ENCODE data around the gene GLRX.

DNA sequence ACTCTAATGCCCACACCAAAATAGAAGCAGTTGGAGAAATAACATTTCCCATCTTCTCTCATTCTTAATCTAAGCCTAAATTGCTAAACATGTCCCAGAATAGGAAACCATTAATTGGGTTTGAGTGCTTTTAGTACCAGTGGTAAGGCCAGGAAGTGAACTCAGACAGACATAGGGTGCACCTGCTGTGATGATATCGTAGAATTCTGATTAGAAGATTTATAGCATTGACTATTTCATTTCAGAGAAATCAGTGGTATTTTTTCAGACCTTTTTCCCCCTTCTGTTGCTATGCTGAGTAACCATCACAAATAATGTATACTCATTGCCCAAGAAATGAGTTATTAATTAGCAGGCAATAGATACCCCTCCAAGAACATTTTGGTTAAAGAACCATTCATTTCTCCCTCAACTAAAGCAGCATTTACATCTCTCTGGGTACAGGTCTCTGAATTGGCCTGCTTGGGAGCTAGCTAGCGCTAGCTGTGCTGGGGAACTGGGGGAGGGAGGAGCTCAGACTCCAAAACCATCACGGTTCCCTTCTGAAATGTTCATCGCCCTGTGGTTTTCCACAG is 7.3 kb downstream of the GLRX start:
- TF ChIP-seq, protein P1, sequence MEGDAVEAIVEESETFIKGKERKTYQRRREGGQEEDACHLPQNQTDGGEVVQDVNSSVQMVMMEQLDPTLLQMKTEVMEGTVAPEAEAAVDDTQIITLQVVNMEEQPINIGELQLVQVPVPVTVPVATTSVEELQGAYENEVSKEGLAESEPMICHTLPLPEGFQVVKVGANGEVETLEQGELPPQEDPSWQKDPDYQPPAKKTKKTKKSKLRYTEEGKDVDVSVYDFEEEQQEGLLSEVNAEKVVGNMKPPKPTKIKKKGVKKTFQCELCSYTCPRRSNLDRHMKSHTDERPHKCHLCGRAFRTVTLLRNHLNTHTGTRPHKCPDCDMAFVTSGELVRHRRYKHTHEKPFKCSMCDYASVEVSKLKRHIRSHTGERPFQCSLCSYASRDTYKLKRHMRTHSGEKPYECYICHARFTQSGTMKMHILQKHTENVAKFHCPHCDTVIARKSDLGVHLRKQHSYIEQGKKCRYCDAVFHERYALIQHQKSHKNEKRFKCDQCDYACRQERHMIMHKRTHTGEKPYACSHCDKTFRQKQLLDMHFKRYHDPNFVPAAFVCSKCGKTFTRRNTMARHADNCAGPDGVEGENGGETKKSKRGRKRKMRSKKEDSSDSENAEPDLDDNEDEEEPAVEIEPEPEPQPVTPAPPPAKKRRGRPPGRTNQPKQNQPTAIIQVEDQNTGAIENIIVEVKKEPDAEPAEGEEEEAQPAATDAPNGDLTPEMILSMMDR (IDR thresholded peaks at IDR 0.05; ENCODE audit: insufficient read depth, low read length, poor library complexity, severe bottlenecking): no peak
- no peak for TF ChIP-seq EZH2phosphoT487 (conservative IDR thresholded peaks at IDR 0.05; ENCODE audit: low read length)
